Stimulated activated memory B cell treated with anti-CD40 and anti-IgM and Interleukin-4, amounts not matched to agents 10 μg/mL and 1 μg/mL and 100 μg/mL, for 72 hours (primary cell): ENCODE data around the gene NUDT15.
"Not testable (repeated sequence)": the region's sequence is repeated elsewhere in the genome, so short reads cannot be mapped to it uniquely, and the experiment has no call there.

Experiments
- ATAC-seq: fragments of 150-1000 bp; cut with Tn5 transposase; 2 replicates; pipeline ENCODE4 v1.10.0; 2021
- H3K27ac Mint-ChIP-seq: one replicate; pipeline ENCODE4 v1.8.0; 2022; ENCODE audit warnings: mild to moderate bottlenecking, mixed read lengths
- H3K27me3 Mint-ChIP-seq: one replicate; pipeline ENCODE4 v1.8.0; 2022; ENCODE audit warnings: mixed read lengths
- H3K36me3 Mint-ChIP-seq: one replicate; pipeline ENCODE4 v1.8.0; 2022; ENCODE audit warnings: mixed read lengths
- H3K4me1 Mint-ChIP-seq: one replicate; pipeline ENCODE4 v1.8.0; 2022; ENCODE audit warnings: mixed read lengths
- H3K4me3 Mint-ChIP-seq: one replicate; pipeline ENCODE4 v1.8.0; 2022; ENCODE audit warnings: mild to moderate bottlenecking, moderate library complexity, mixed read lengths
- H3K9me3 Mint-ChIP-seq: one replicate; pipeline ENCODE4 v1.8.0; 2022; ENCODE audit warnings: mixed read lengths

The NUDT15 gene

GRCh38 chr13:48018637-48019036 is 18.9 kb upstream of the NUDT15 start:
- no peak for ATAC-seq
- Mint-ChIP-seq H3K9me3 (no peaks in the 10 kb centered on the region), H3K27ac (no peak overlapping the region), H3K4me3 (no peak overlapping the region), H3K27me3 (no peaks in the 10 kb centered on the region), H3K36me3 (no peaks in the 10 kb centered on the region), H3K4me1 (no peaks in the 10 kb centered on the region)

GRCh38 chr13:48019796-48020195 is 17.7 kb upstream of the NUDT15 start:
- Mint-ChIP-seq H3K27me3 (no peaks in the 10 kb centered on the region), H3K36me3 (no peaks in the 10 kb centered on the region), H3K27ac (no peak overlapping the region), H3K9me3 (no peaks in the 10 kb centered on the region), H3K4me3 (no peak overlapping the region), H3K4me1 (no peaks in the 10 kb centered on the region)
- ATAC-seq = no peak

- H3K36me3 Mint-ChIP-seq = peaks cover 22% of the 10 kb centered on the region
- ATAC-seq = no peak
- no peaks in the 10 kb centered on the region for H3K27me3 Mint-ChIP-seq
- H3K4me1 Mint-ChIP-seq = no peaks in the 10 kb centered on the region
- no peak overlapping the region for H3K4me3 Mint-ChIP-seq
- H3K27ac Mint-ChIP-seq = no peak overlapping the region
- peaks cover 3% of the 10 kb centered on the region for H3K9me3 Mint-ChIP-seq
Observed at GRCh38 chr13:48028066-48028465, 9.5 kb upstream of the NUDT15 start.

- H3K4me3 Mint-ChIP-seq = no peak overlapping the region
- peaks cover 27% of the 10 kb centered on the region for H3K36me3 Mint-ChIP-seq
- peaks cover 3% of the 10 kb centered on the region for H3K9me3 Mint-ChIP-seq
- no peak overlapping the region for H3K27ac Mint-ChIP-seq
- H3K27me3 Mint-ChIP-seq = no peaks in the 10 kb centered on the region
- H3K4me1 Mint-ChIP-seq = no peaks in the 10 kb centered on the region
- ATAC-seq = no peak
Observed at GRCh38 chr13:48029859-48030258, 7.7 kb upstream of the NUDT15 start.

GRCh38 chr13:48038761-48039160 is 1.2 kb downstream of the NUDT15 start:
- Mint-ChIP-seq H3K27ac (peak overlapping the region; percentile 98), H3K4me3 (peak overlapping the region; percentile 88), H3K27me3 (no peaks in the 10 kb centered on the region), H3K4me1 (peaks cover 24% of the 10 kb centered on the region), H3K36me3 (peaks cover 19% of the 10 kb centered on the region), H3K9me3 (no peaks in the 10 kb centered on the region)
- ATAC-seq = no peak

GRCh38 chr13:48040049-48040448 is 2.5 kb downstream of the NUDT15 start:
- peaks cover 24% of the 10 kb centered on the region for H3K4me1 Mint-ChIP-seq
- no peak for ATAC-seq
- H3K36me3 Mint-ChIP-seq = peaks cover 14% of the 10 kb centered on the region
- H3K27ac Mint-ChIP-seq = no peak overlapping the region
- no peak overlapping the region for H3K4me3 Mint-ChIP-seq
- no peaks in the 10 kb centered on the region for H3K9me3 Mint-ChIP-seq
- no peaks in the 10 kb centered on the region for H3K27me3 Mint-ChIP-seq

GRCh38 chr13:48040896-48041295 is 3.4 kb downstream of the NUDT15 start:
- ATAC-seq = no peak
- peaks cover 24% of the 10 kb centered on the region for H3K4me1 Mint-ChIP-seq
- no peaks in the 10 kb centered on the region for H3K27me3 Mint-ChIP-seq
- H3K4me3 Mint-ChIP-seq = no peak overlapping the region
- no peaks in the 10 kb centered on the region for H3K9me3 Mint-ChIP-seq
- H3K27ac Mint-ChIP-seq = peak overlapping the region; percentile 28
- H3K36me3 Mint-ChIP-seq = peaks cover 15% of the 10 kb centered on the region

- Mint-ChIP-seq H3K36me3 (peaks cover 26% of the 10 kb centered on the region), H3K9me3 (no peaks in the 10 kb centered on the region), H3K27ac (peak overlapping the region; percentile 42), H3K27me3 (no peaks in the 10 kb centered on the region), H3K4me1 (peaks cover 16% of the 10 kb centered on the region), H3K4me3 (no peak overlapping the region)
- no peak for ATAC-seq
Observed at GRCh38 chr13:48042894-48043293, 5.4 kb downstream of the NUDT15 start.

- H3K4me3 Mint-ChIP-seq = no peak overlapping the region
- H3K27ac Mint-ChIP-seq = peak overlapping the region; percentile 42
- no peak for ATAC-seq
- H3K36me3 Mint-ChIP-seq = peaks cover 29% of the 10 kb centered on the region
- H3K27me3 Mint-ChIP-seq = no peaks in the 10 kb centered on the region
- no peaks in the 10 kb centered on the region for H3K9me3 Mint-ChIP-seq
- peaks cover 5% of the 10 kb centered on the region for H3K4me1 Mint-ChIP-seq
Observed at GRCh38 chr13:48043789-48044503, 6.4 kb downstream of the NUDT15 start.

GRCh38 chr13:48050550-48050949 is 13.0 kb downstream of the NUDT15 start:
- H3K27ac Mint-ChIP-seq = no peak overlapping the region
- H3K4me3 Mint-ChIP-seq = no peak overlapping the region
- no peaks in the 10 kb centered on the region for H3K9me3 Mint-ChIP-seq
- H3K36me3 Mint-ChIP-seq = peaks cover 45% of the 10 kb centered on the region
- no peaks in the 10 kb centered on the region for H3K27me3 Mint-ChIP-seq
- no peak for ATAC-seq
- H3K4me1 Mint-ChIP-seq = no peaks in the 10 kb centered on the region

- no peaks in the 10 kb centered on the region for H3K27me3 Mint-ChIP-seq
- ATAC-seq = no peak
- no peak overlapping the region for H3K27ac Mint-ChIP-seq
- no peak overlapping the region for H3K4me3 Mint-ChIP-seq
- no peaks in the 10 kb centered on the region for H3K9me3 Mint-ChIP-seq
- H3K36me3 Mint-ChIP-seq = peaks cover 60% of the 10 kb centered on the region
- no peaks in the 10 kb centered on the region for H3K4me1 Mint-ChIP-seq
Observed at GRCh38 chr13:48054601-48055000, 17.1 kb downstream of the NUDT15 start.

- Mint-ChIP-seq H3K27ac (no peak overlapping the region), H3K9me3 (no peaks in the 10 kb centered on the region), H3K27me3 (no peaks in the 10 kb centered on the region), H3K36me3 (peaks cover 66% of the 10 kb centered on the region), H3K4me1 (no peaks in the 10 kb centered on the region), H3K4me3 (no peak overlapping the region)
- ATAC-seq = no peak
Observed at GRCh38 chr13:48055712-48056111, 18.2 kb downstream of the NUDT15 start.

GRCh38 chr13:48058536-48058935 is 21.0 kb downstream of the NUDT15 start:
- not testable (repeated sequence) for H3K27ac Mint-ChIP-seq, H3K27me3 Mint-ChIP-seq, H3K9me3 Mint-ChIP-seq, H3K4me3 Mint-ChIP-seq, H3K4me1 Mint-ChIP-seq, ATAC-seq
- H3K36me3 Mint-ChIP-seq = peaks cover 62% of the 10 kb centered on the region

- H3K27me3 Mint-ChIP-seq, ATAC-seq: not testable (repeated sequence)
Observed at GRCh38 chr13:48059951-48060350, 22.4 kb downstream of the NUDT15 start.

GRCh38 chr13:48066310-48066989 is 28.9 kb downstream of the NUDT15 start:
- no peak overlapping the region for H3K27ac Mint-ChIP-seq
- peaks cover 3% of the 10 kb centered on the region for H3K9me3 Mint-ChIP-seq
- no peaks in the 10 kb centered on the region for H3K27me3 Mint-ChIP-seq
- H3K4me3 Mint-ChIP-seq = no peak overlapping the region
- H3K4me1 Mint-ChIP-seq = peaks cover 6% of the 10 kb centered on the region
- no peak for ATAC-seq
- peaks cover 71% of the 10 kb centered on the region for H3K36me3 Mint-ChIP-seq

More at GRCh38 chr13:48059951-48060350, 22.4 kb downstream of the NUDT15 start:
- peaks cover 67% of the 10 kb centered on the region for H3K36me3 Mint-ChIP-seq
- H3K4me3 Mint-ChIP-seq, H3K27ac Mint-ChIP-seq, H3K4me1 Mint-ChIP-seq, H3K9me3 Mint-ChIP-seq: not testable (repeated sequence)

GRCh38 chr13:48068036-48068435 is 30.5 kb downstream of the NUDT15 start:
- peaks cover 3% of the 10 kb centered on the region for H3K9me3 Mint-ChIP-seq

More at GRCh38 chr13:48068036-48068435, 30.5 kb downstream of the NUDT15 start:
- ATAC-seq = no peak
- Mint-ChIP-seq H3K27me3 (no peaks in the 10 kb centered on the region), H3K4me3 (no peak overlapping the region), H3K4me1 (peaks cover 6% of the 10 kb centered on the region), H3K36me3 (peaks cover 77% of the 10 kb centered on the region), H3K27ac (no peak overlapping the region)
